Stomach (tissue), 9 donors: ENCODE results near the gene FHL1. TPM values are rescaled to one million over a fixed set of nuclear protein-coding genes. Genes with fewer than 3 reads are reported as not detected.
A peak's percentile ranks its signal among the peaks of the same experiment; 100 is the strongest.

Experiments
- DNase-seq, 2 donors: peaks; one replicate each; pipeline versions ENCODE4 v3.0.0 to v3.0.0-alpha.2; 2013 to 2019
- H3K27ac ChIP-seq, 5 donors: fragments of 200-600 bp in 4 of 5; sonication (generic) in 4 of 5; one replicate each; pipeline ENCODE4 v1.5.1; 2013 to 2019; ENCODE audit warnings: mild to moderate bottlenecking in 1 of 5, moderate library complexity in 1 of 5
- H3K27me3 ChIP-seq, 3 donors: fragments of 200-600 bp; sonication (generic); one replicate each; pipeline ENCODE4 v1.5.1; 2017 to 2019; ENCODE audit warnings: mixed run types in 1 of 3
- H3K36me3 ChIP-seq, 4 donors: fragments of 200-600 bp; sonication (generic); 1 replicate in 3 of 4; 2 replicates in 1 of 4; pipeline ENCODE4 v1.5.1; 2016 to 2019
- H3K4me1 ChIP-seq, 4 donors: fragments of 200-600 bp; sonication (generic); one replicate each; pipeline ENCODE4 v1.5.1; 2016 to 2019
- H3K4me3 ChIP-seq, 4 donors: fragments of 200-600 bp; sonication (generic) in 3 of 4; one replicate each; pipeline ENCODE4 v1.5.1; 2016 to 2019; ENCODE audit warnings: mild to moderate bottlenecking in 1 of 4
- H3K9me3 ChIP-seq, 4 donors: fragments of 200-600 bp; sonication (generic); one replicate each; pipeline ENCODE4 v1.5.1; 2016 to 2019
- CTCF ChIP-seq, 7 experiments: fragments of 450-650 bp in 4 of 7; fragments of 200-600 bp in 3 of 7; sonication (generic) in 3 of 7; IDR thresholded peaks; one replicate each; pipeline ENCODE4 v1.5.1; 2016 to 2019; ENCODE audit warnings: antibody characterized with exemption in 7 of 7, control low read depth in 2 of 7, mild to moderate bottlenecking in 1 of 7
- EP300 ChIP-seq: sonication (generic); formaldehyde crosslinking; IDR thresholded peaks from one replicate; pipeline ENCODE4 v1.6.1; 2017; ENCODE audit warnings: antibody characterized with exemption
- POLR2A ChIP-seq, 4 donors: fragments of 450-650 bp; IDR thresholded peaks; one replicate each; pipeline ENCODE4 v1.6.1; 2016; ENCODE audit warnings: antibody characterized with exemption in 4 of 4, control low read depth in 2 of 4, mild to moderate bottlenecking in 1 of 4, moderate library complexity in 1 of 4
- POLR2AphosphoS5 ChIP-seq, 3 donors: sonication (generic); formaldehyde crosslinking; IDR thresholded peaks; one replicate each; pipeline ENCODE4 v1.6.1; 2016; ENCODE audit warnings: antibody characterized with exemption in 3 of 3
- WGBS, 5 donors: extraction: QIAGEN DNeasy Blood & Tissue Kit in 3 of 5; methylation state at CpG; one replicate each; pipeline versions ENCODE4 v1.1.5 to v1.1.7; 2013 to 2018; 5-methylcytosine and 5-hydroxymethylcytosine counted together
- intact Hi-C: fragments of 100-400 bp; cut with DNase I; formaldehyde crosslinking; loops from one replicate; pipeline ENCODE4 v1.15.1; 2023; ENCODE audit warnings: low total_unique reads
- polyA plus RNA-seq, 3 donors: library from polyadenylated mRNA; stranded (reverse); fragments of 200-250 nt; gene quantifications; one replicate each; pipeline ENCODE4 v1.2.3, GENCODE V29; 2013
- total RNA-seq, 5 donors: library from RNA; depleted of rRNA; stranded (reverse); fragments of >200 nt; gene quantifications; one replicate each; pipeline versions ENCODE4 v1.1.0 to v1.2.3, GENCODE V29; 2014 to 2016
- donor health status: healthy with polysubstance abuse.
- donor health status: Bipolar disorder and iron deficiency.
- donor health status: healthy.

FHL1 gene
- total and polyA plus RNA-seq, 8 donors, result 101 to 1,286 (median 337) TPM

DNA sequence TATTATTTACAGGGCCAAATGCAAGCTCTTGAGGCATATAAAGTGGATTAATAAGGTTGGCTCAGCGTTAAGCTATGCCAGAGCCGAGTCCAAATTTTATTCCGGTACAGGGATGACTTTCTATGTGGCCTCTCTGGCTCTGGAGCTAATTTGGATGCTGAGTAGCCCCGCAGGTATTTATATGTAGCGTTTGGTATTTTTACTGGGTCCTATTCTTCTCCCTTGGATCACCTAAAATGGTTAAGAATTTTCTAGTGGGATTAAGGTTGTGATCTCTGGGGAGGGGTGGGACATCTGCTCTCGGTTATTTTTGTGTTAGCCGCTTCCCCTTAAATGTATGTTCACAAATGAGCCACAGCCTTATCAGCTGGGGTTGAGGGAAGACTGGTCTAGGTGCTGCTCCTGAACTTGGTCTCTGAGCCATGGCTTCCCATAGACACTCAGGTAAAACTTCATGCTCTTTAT is 49.4 kb downstream of the FHL1 start:
- H3K4me3 ChIP-seq, result peak overlapping the region in 2 of 4 donors; percentile 3 to 25
- WGBS, 5 donors, result 66 to 85% (median 74%) methylated on average over 7 of the region's 7 CpGs
- peak overlapping the region in 4 of 5 donors; percentile 70 to 84 (median 76) for H3K27ac ChIP-seq
- no peaks in the 10 kb centered on the region for H3K36me3 ChIP-seq
- TF ChIP-seq POLR2AphosphoS5 (IDR thresholded peaks at IDR 0.05) (peak in 2 of 3 donors; percentile 19 to 74), EP300 (no peak), POLR2A (IDR thresholded peaks at IDR 0.05) (no peak), CTCF (IDR thresholded peaks at IDR 0.05) (no peak)
- intact Hi-C loops, result no loop called here
- peaks cover 4 to 29% (median 15%) of the 10 kb centered on the region in 4 donors for H3K4me1 ChIP-seq
- no peaks in the 10 kb centered on the region for H3K27me3 ChIP-seq
- no peaks in the 10 kb centered on the region for H3K9me3 ChIP-seq
- no peak for DNase-seq

DNA sequence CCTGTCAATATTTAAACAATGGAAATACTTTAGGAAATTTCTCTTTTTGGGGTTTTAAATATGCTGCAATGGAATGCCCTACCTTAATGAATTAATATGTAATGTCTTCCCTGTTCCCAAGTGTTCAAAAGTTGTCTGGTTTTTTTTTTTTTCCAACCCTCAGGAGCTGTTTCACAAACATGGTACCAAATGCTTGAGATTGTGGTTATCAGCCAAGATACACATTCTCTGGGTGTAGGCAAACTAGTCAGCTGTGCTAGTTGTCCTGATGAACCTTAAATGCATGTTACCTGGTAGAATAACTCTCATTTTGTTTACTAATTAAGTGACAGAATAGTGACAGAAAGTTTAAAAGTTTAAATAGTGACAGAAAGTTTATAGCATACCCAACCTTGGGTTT is 50.7 kb downstream of the FHL1 start:
- H3K36me3 ChIP-seq, result no peaks in the 10 kb centered on the region
- TF ChIP-seq POLR2AphosphoS5 (IDR thresholded peaks at IDR 0.05) (peak in 1 of 3 donors; percentile 10), POLR2A (IDR thresholded peaks at IDR 0.05) (no peak)
- DNase-seq, result no peak
- intact Hi-C loops, result no loop called here
- peaks cover 0 to 29% (median 15%) of the 10 kb centered on the region in 4 donors for H3K4me1 ChIP-seq
- peak overlapping the region in 4 of 5 donors; percentile 70 to 84 (median 76) for H3K27ac ChIP-seq
- no peaks in the 10 kb centered on the region for H3K9me3 ChIP-seq
- peak overlapping the region in 2 of 4 donors; percentile 5 to 25 for H3K4me3 ChIP-seq
- peaks cover 0 to 7% (median 0%) of the 10 kb centered on the region in 3 donors for H3K27me3 ChIP-seq

- WGBS, 5 donors, result 59 to 89% (median 76%) methylated on average over 6 of the region's 6 CpGs
Measured at GRCh38 chrX:136198678-136199243, 51.4 kb downstream of the FHL1 start.

GRCh38 chrX:136199365-136199764 is 52.0 kb downstream of the FHL1 start:
- Histone ChIP-seq H3K4me1 (peaks cover 0 to 27% (median 16%) of the 10 kb centered on the region in 4 donors), H3K27ac (peak overlapping the region in 4 of 5 donors; percentile 70 to 84 (median 76)), H3K27me3 (peaks cover 0 to 7% (median 0%) of the 10 kb centered on the region in 3 donors), H3K36me3 (no peaks in the 10 kb centered on the region), H3K9me3 (no peaks in the 10 kb centered on the region), H3K4me3 (peak overlapping the region in 2 of 4 donors; percentile 9 to 25)
- DNase-seq, result no peak
- 64 to 78% (median 78%) methylated on average over 4 of the region's 4 CpGs for WGBS, 5 donors
- TF ChIP-seq EP300 (no peak), CTCF (IDR thresholded peaks at IDR 0.05) (no peak), POLR2A (IDR thresholded peaks at IDR 0.05) (no peak), POLR2AphosphoS5 (IDR thresholded peaks at IDR 0.05) (peak; percentile 45 to 83 (median 46))
- intact Hi-C loops, result no loop called here

More at GRCh38 chrX:136198678-136199243, 51.4 kb downstream of the FHL1 start:
- no peaks in the 10 kb centered on the region for H3K36me3 ChIP-seq
- peak overlapping the region in 4 of 5 donors; percentile 70 to 84 (median 76) for H3K27ac ChIP-seq
- H3K27me3 ChIP-seq, result peaks cover 0 to 7% (median 0%) of the 10 kb centered on the region in 3 donors
- no peaks in the 10 kb centered on the region for H3K9me3 ChIP-seq
- intact Hi-C loops, result no loop called here
- DNase-seq, result no peak
- peaks cover under 1 to 27% (median 15%) of the 10 kb centered on the region in 4 donors for H3K4me1 ChIP-seq
- peak overlapping the region in 2 of 4 donors; percentile 9 to 25 for H3K4me3 ChIP-seq
- no peak for TF ChIP-seq POLR2A (IDR thresholded peaks at IDR 0.05)

- peaks cover 0 to 25% (median 20%) of the 10 kb centered on the region in 4 donors for H3K4me1 ChIP-seq
- no peaks in the 10 kb centered on the region for H3K9me3 ChIP-seq
- 40 to 80% (median 57%) methylated on average over 2 of the region's 2 CpGs for WGBS, 5 donors
- TF ChIP-seq CTCF (IDR thresholded peaks at IDR 0.05) (peak in 2 of 7 experiments; percentile 11 to 12), EP300 (no peak), POLR2AphosphoS5 (IDR thresholded peaks at IDR 0.05) (no peak), POLR2A (IDR thresholded peaks at IDR 0.05) (no peak)
- DNase-seq, result no peak
- H3K27ac ChIP-seq, result peak overlapping the region in 4 of 5 donors; percentile 70 to 84 (median 76)
- intact Hi-C loops, result no loop called here
- no peaks in the 10 kb centered on the region for H3K36me3 ChIP-seq
- H3K27me3 ChIP-seq, result peaks cover 0 to 7% (median 0%) of the 10 kb centered on the region in 3 donors
- peak overlapping the region in 2 of 4 donors; percentile 8 to 20 for H3K4me3 ChIP-seq
Measured at GRCh38 chrX:136200466-136200865, 53.1 kb downstream of the FHL1 start.
